ENCODE results near the gene AGPAT2.

GRCh38 chr9:136673088-136673974 is 13.9 kb downstream of the AGPAT2 start:
- TF ChIP-seq CTCF (IDR thresholded peaks at IDR 0.05) (no peak), POLR2A (IDR thresholded peaks at IDR 0.05; ENCODE audit: low read depth) (no peak), POLR2AphosphoS5 (IDR thresholded peaks at IDR 0.05) (no peak)
